Head of caudate nucleus (tissue), 42 donors: ENCODE results near the gene ZNF43.
"Not testable (repeated sequence)": the region's sequence is repeated elsewhere in the genome, so short reads cannot be mapped to it uniquely, and the experiment has no call there.

Source experiments
- DNase-seq, 42 donors: peaks; one replicate each; pipeline versions ENCODE4 v3.0.0 to v3.0.0-alpha.2; 2020 to 2021; ENCODE audit warnings: mixed read lengths in 7 of 42
- intact Hi-C: fragments of 100-400 bp; cut with DNase I; formaldehyde crosslinking; loops from one replicate; pipeline ENCODE4 v1.15.0; 2022

The ZNF43 gene

DNA sequence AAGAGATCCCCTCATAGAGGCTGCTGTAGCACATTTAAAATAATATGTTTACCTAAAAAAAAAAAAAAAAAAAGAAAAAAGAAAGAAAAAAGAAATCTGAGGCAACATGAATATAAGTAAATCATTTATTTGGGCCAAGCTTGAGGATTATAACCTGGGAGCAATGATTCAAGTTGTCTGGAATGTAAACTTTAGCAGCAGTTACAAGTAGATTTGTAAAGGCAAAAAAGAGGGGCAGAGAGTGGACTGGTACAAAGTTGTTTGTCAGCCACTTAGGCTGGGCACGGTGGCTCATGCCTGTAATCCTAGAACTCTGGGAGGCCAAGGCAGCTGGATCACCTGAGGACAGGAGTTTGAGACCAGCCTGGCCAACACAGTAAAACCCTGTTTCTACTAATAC is 11.3 kb downstream of the ZNF43 start:
- intact Hi-C loops, result no loop called here

DNA sequence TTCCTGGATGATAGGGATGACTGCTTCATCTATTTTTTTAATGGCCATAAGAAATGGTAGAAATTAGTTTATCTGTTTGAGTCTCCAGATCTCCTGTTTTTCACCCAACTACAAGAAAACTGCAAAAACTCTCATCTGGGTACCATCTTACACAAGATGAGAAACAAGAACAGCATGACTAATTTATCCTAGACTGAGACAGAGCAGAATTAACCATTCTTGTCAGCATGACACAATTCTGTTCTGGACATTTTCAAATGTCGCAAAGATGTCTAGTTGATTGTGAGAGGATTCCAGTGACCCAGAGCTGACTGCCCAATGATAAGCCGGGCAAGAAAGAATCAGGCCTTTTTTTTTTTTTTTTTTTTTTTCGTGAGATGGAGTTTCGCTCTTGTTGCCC is 12.8 kb downstream of the ZNF43 start:
- intact Hi-C loops, result no loop called here

More for the DNA sequence above, 11.3 kb downstream of the ZNF43 start:
- DNase-seq, result no peak

DNA sequence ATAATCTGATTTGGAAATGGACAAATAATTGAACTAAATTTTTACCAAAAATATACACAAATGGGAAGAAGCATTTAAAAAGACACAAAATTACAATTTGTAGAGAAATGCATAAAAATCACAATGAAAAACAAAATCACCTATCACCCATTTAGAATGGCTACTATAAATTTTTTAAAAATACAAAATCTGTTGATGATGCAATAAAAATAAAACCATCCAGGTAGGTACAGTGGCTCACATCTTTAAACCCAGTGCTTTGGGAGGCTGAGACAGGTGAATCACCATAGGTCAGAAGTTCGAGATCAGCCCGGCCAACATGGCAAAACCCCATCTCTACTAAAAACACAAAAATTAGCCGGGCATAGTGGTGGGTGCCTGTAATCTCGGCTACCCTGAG is 23.5 kb downstream of the ZNF43 start:
- intact Hi-C loops, result no loop called here
- DNase-seq, result no peak

More for the DNA sequence above, 12.8 kb downstream of the ZNF43 start:
- DNase-seq, result no peak

DNA sequence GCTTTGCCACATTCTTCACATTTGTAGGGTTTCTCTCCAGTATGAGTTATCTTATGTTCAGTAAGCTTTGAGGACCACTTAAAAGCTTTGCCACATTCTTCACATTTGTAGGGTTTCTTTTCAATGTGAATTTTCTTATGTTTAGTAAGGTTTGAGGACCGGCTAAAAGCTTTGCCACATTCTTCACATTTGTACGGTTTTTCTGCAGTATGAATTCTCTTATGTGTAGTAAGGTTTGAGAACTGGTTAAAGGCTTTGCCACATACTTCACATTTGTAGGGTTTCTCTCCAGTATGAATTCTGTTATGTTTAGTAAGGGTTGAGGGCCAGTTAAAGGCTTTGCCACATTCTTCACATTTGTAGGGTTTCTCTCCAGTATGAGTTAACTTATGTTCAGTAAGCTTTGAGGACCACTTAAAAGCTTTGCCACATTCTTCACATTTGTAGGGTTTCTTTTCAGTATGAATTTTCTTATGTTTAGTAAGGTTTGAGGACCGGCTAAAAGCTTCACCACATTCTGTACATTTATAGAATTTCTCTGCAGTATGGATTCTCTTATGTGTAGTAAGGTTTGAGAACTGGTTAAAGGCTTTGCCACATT is 27.5 kb downstream of the ZNF43 start:
- DNase-seq, intact Hi-C loops: not testable (repeated sequence)

DNA sequence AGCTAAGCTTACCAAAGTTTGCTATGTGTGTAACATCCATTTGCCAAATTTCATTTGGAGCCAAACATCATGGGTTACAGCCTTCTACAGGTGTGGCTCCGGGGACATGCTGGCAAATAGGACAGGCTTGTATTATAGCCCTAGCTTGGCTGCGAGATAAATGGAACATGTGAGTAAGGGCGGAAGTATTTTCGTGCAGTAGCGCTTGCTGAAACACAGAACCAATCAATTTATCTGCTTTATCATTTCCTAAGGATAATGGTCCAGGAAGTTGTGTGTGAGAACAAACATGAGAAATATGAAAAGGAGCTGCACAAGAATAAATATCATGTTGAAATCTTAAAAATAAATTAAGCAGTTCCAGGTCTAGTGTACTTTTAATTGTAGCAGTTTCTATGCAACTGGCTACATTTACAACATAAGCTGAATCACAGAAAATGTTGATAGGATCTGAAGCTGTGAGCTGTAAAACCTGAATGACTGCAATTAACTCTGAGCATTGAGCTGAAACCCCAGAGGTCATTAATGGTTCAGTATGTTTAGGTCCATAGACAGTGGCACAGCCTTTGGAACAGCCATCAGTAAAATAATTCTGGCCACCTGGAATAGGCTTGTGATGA is 46.4 kb downstream of the ZNF43 start:
- intact Hi-C loops, result no loop called here
- no peak for DNase-seq

DNA sequence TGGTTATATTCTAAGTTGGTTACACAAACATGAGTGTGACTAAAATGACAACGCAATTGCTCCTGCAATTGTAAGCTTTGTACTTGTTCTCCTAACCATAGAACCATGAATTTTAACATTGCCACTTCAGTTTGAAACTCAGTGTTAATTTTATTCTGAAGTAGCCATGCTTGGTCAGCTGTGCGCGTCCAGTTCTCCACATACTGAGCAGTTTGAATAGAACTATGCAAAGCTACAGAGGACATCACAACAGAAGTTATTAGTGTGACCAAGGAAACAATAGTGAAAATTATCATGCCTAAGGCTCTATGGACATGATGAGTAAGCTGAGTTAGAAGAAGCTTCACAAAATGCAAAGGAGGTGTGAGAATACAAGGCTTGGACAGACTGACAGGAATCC is 49.0 kb downstream of the ZNF43 start:
- DNase-seq, result no peak
- intact Hi-C loops, result no loop called here

DNA sequence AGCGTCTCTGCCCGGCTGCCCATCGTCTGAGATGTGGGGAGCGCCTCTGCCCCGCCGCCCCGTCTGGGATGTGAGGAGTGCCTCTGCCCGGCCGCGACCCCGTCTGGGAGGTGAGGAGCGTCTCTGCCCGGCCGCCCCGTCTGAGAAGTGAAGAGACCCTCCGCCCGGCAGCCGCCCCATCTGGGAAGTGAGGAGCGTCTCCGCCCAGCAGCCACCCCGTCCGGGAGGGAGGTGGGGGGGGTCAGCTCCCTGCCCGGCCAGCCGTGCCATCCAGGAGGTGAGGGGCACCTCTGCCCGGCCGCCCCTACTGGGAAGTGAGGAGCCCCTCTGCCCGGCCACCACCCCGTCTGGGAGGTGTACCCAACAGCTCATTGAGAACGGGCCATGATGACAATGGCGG is 60.2 kb downstream of the ZNF43 start:
- DNase-seq, intact Hi-C loops: not testable (repeated sequence)

DNA sequence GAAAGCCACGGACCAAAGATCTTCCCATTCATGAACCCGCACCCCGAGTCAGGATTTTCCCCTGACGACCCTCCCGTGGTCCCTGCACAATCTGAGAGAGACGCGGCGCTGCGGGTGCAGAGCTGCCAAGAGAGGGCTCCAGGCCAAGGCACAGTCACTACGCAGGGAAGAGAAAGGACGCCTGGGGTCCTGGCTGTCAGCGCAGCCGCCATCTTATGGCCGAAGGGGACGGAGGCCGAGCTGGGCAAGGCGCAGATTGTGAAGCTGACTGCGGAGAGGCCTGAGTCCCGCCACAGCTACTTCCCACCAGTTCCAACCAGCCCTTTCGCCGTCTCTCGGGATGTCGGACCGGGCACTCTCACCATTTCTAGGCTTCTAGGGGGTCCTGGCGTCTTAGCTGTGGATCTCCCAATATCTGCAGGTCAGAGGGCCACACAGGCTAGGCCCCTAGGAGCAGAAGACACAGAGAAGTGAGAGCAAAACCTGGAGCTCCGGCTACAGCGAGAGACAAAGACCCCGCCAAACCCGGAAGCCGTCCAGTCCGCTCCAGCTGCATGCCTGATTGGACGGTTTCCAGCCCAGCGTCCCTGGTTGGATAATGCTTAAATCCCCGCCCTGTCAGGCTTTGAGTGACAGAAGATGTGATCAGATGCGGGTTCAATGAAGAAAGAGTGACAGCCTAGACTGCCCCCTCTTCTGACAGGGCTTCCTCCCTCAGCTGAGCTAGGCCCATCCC is 68.7 kb downstream of the ZNF43 start, which contains the start of gene ZNF100:
Gene ZNF100, minus strand, starts transcription at position 515 of the 736 bp plus-strand sequence. Its CDS starts 150 bp downstream, at position 365.
- intact Hi-C loops, result no loop called here
- DNase-seq, result peak; percentile 90 to 98 (median 94)

DNA sequence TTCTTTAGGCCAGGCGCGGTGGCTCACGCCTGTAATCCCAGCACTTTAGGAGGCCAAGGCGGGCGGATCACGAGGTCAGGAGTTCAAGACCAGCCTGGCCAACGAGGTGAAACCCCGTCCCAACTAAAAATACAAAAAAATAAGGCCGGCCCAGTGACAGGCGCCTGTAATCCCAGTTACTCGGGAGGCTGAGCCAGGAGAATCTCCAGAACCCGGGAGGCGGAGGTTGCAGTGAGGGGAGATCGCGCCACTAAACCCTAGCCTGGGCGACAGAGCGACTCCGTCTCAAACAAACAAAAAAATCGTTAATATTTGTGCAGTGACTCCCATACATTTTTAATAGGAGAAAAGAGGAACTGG is 69.3 kb downstream of the ZNF43 start:
- intact Hi-C loops, result not testable (repeated sequence)

DNA sequence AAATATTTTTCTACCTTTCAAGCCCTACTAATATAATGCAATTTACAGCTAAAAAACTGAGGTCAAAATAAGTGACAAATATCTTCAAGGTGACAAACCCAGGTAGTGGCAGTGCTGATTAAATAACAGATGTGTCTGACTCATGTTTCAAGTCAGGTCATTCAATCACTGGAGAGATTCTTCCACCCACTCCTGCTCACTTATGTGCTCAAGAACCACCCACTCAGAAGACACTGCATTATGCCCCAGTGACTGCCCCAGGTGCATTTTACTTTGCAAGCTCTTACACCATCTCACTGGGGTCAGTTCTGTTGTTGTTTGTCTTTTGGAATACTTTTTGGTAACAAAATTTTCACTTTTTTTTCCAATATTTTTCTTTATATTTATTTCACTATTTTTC is 70.8 kb downstream of the ZNF43 start:
- intact Hi-C loops, result no loop called here
- DNase-seq, result peak in 16 of 42 donors; percentile 5 to 61 (median 15)

More for the DNA sequence above, 69.3 kb downstream of the ZNF43 start:
- peak in 2 of 42 donors; percentile 7 to 29 for DNase-seq

DNA sequence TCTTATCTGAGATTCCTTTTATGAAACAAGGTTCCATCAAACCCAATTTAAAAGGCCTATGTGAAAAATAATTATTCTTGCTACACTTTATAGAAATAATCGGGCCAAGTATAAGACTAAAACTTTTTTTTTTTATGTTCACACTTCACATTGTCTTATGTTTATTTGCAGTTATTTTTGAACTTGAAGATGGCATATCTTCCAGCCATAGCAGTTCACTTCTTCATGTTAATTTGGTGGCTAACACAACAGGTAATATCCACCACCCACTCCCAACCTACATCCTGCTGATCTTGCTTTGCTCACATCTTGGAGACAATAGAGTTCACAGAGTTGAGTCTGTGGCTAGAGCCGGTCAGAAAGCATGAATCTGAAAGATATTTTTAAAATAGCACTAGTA is 74.4 kb downstream of the ZNF43 start:
- DNase-seq, intact Hi-C loops: not testable (repeated sequence)

DNA sequence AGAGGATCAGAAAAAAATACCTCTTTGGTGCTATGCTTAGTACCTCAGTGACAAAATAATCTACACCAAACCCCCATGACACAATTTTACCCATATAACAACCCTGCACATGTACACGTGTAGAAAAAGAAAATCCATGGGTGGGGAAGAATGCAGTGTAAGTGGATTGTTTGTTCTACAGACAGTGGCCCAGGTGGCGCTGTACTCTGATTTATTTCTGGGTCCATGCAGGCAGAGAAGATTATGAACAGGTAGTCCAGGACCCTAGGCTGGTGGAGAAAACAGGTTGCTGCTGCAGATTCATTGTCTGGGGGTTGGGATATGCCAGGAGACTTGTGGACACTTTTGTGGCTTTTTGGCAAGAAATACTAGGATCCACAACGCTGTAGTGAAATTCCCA is 77.7 kb downstream of the ZNF43 start:
- no peak for DNase-seq
- intact Hi-C loops, result no loop called here

DNA sequence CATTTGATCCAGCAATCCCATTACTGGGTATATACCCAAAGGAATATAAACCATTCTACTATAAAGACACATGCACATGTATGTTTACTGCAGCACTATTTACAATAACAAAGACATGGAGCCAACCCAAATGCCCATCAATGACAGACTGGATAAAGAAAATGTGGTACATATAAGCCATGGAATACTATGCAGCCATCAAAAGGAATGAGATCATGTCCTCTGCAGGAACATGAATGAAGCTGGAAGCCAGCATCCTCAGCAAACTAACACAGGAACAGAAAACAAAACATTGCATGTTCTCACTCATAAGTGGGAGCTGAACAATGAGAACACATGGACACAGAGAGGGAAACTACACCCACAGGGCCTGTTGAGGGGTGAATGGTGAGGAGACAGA is 80.4 kb downstream of the ZNF43 start:
- intact Hi-C loops, result not testable (repeated sequence)

More for the DNA sequence above, 80.4 kb downstream of the ZNF43 start:
- DNase-seq, result not testable (repeated sequence)
